Hepatocyte (in vitro differentiated cells): ENCODE results near the gene ADORA2A. TPM values are rescaled to one million over a fixed set of nuclear protein-coding genes. Genes with fewer than 3 reads are reported as not detected.

Source experiments
- DNase-seq: peaks from one replicate; pipeline ENCODE4 v3.0.0-alpha.2; 2016; ENCODE audit warnings: low spot score
- H2AFZ ChIP-seq: fragments of 200-600 bp; sonication (generic); 2 replicates; pipeline ENCODE4 v1.6.0; 2016; ENCODE audit warnings: antibody characterized with exemption, mild to moderate bottlenecking
- H3K27ac ChIP-seq: fragments of 200-600 bp; sonication (generic); 2 replicates; pipeline ENCODE4 v1.5.1; 2016; ENCODE audit warnings: mild to moderate bottlenecking
- H3K27me3 ChIP-seq: fragments of 200-600 bp; sonication (generic); 2 replicates; pipeline ENCODE4 v1.6.1; 2016
- H3K36me3 ChIP-seq: fragments of 200-600 bp; sonication (generic); replicated peaks from 2 replicates; pipeline ENCODE4 v1.5.1; 2016; ENCODE audit warnings: low read depth; ENCODE audit not compliant: insufficient read depth
- H3K4me1 ChIP-seq: fragments of 200-600 bp; sonication (generic); 2 replicates; pipeline ENCODE4 v1.5.1; 2016; ENCODE audit warnings: mild to moderate bottlenecking, moderate library complexity; ENCODE audit not compliant: insufficient read depth
- H3K4me2 ChIP-seq: fragments of 200-600 bp; sonication (generic); 2 replicates; pipeline ENCODE4 v1.6.0; 2016
- H3K4me3 ChIP-seq: fragments of 200-600 bp; sonication (generic); 2 replicates; pipeline ENCODE4 v1.5.1; 2016; ENCODE audit warnings: mild to moderate bottlenecking
- H3K79me2 ChIP-seq: fragments of 200-600 bp; sonication (generic); 2 replicates; pipeline ENCODE4 v1.6.0; 2017; ENCODE audit warnings: mild to moderate bottlenecking
- H3K9me2 ChIP-seq: fragments of 200-600 bp; sonication (generic); replicated peaks from 2 replicates; pipeline ENCODE4 v1.6.0; 2017; ENCODE audit warnings: mild to moderate bottlenecking; ENCODE audit not compliant: insufficient read depth
- H3K9me3 ChIP-seq: fragments of 200-600 bp; sonication (generic); 2 replicates; pipeline ENCODE4 v1.5.1; 2016; ENCODE audit warnings: low read depth, mild to moderate bottlenecking
- H4K20me1 ChIP-seq: fragments of 200-600 bp; sonication (generic); 2 replicates; pipeline ENCODE4 v1.6.0; 2016; ENCODE audit warnings: mild to moderate bottlenecking; ENCODE audit not compliant: insufficient read depth, poor library complexity, severe bottlenecking
- EZH2 ChIP-seq: fragments of 200-600 bp; sonication (generic); IDR thresholded peaks from 2 replicates; pipeline ENCODE4 v1.6.1; 2016; ENCODE audit warnings: antibody characterized with exemption, mild to moderate bottlenecking, borderline replicate concordance
- EZH2phosphoT487 ChIP-seq: fragments of 200-600 bp; sonication (generic); IDR thresholded peaks from one replicate; pipeline ENCODE4 v1.6.1; 2018; ENCODE audit warnings: antibody characterized with exemption, mild to moderate bottlenecking, low read depth, moderate library complexity; ENCODE audit not compliant: unreplicated experiment, severe bottlenecking
- WGBS: methylation state at CpG from one replicate; pipeline ENCODE4 v1.1.6; 2016; ENCODE audit warnings: low lambda C conversion rate; ENCODE audit errors: missing lambda C conversion rate; 5-methylcytosine and 5-hydroxymethylcytosine counted together
- polyA plus RNA-seq: library from polyadenylated mRNA; unstranded; fragments of >200 nt; fragmentation: Nextera tagmentation; extraction: Ambion mirVana; gene quantifications from 2 replicates; pipeline ENCODE4 v1.2.1, GENCODE V29; 2016
- total RNA-seq: library from RNA; depleted of rRNA; stranded (reverse); fragments of >200 nt; gene quantifications from 2 replicates; pipeline ENCODE4 v1.2.3, GENCODE V29; 2014
- TF ChIP-seq, protein P1 (sequence below): fragments of 200-600 bp; sonication (generic); IDR thresholded peaks from 2 replicates; pipeline ENCODE4 v1.5.1; 2016; ENCODE audit warnings: antibody characterized with exemption, mild to moderate bottlenecking; ENCODE audit not compliant: poor library complexity

Gene ADORA2A
- total and polyA plus RNA-seq, 2 experiments from 2014 or later: 1.2 to 3.3 TPM

DNA sequence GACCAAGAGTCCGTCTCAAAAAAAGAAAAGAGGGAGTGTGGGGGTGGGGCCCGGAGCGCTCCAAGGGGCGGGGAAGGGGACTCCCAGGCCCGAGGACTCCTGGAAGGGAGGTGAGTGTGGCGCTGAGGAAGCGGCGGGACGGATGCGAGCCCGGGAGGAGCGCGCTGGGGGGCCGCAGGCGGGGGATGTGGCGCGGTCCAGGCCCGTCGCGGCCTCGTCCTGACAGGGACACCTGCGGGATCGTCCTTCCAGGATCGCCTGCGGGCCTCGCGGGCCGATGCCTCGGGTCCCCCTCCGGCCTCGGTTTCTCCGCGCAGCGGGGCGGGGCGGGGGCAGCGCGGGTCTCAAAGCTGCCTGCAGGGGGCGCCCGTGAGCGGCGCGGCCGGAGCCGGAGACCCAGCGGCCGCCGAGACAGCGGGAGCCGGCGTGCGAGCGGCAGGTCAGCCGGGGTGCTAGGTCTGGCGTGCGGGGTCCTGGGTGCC is 3.8 kb upstream of the ADORA2A start:
- no peak overlapping the region for H3K27ac ChIP-seq
- H2AFZ ChIP-seq: peak overlapping the region; percentile 63
- no peaks in the 10 kb centered on the region for H3K79me2 ChIP-seq
- peak overlapping the region; percentile 99 for H3K4me2 ChIP-seq
- no peak for TF ChIP-seq EZH2
- TF ChIP-seq, protein P1, sequence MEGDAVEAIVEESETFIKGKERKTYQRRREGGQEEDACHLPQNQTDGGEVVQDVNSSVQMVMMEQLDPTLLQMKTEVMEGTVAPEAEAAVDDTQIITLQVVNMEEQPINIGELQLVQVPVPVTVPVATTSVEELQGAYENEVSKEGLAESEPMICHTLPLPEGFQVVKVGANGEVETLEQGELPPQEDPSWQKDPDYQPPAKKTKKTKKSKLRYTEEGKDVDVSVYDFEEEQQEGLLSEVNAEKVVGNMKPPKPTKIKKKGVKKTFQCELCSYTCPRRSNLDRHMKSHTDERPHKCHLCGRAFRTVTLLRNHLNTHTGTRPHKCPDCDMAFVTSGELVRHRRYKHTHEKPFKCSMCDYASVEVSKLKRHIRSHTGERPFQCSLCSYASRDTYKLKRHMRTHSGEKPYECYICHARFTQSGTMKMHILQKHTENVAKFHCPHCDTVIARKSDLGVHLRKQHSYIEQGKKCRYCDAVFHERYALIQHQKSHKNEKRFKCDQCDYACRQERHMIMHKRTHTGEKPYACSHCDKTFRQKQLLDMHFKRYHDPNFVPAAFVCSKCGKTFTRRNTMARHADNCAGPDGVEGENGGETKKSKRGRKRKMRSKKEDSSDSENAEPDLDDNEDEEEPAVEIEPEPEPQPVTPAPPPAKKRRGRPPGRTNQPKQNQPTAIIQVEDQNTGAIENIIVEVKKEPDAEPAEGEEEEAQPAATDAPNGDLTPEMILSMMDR: peak; percentile 77
- H3K36me3 ChIP-seq: no peaks in the 10 kb centered on the region
- WGBS: no CpG with 5 or more reads among the region's 56 CpGs
- H3K9me3 ChIP-seq: no peaks in the 10 kb centered on the region
- no peaks in the 10 kb centered on the region for H4K20me1 ChIP-seq
- H3K27me3 ChIP-seq: peaks cover 24% of the 10 kb centered on the region
- H3K4me1 ChIP-seq: peaks cover 8% of the 10 kb centered on the region
- H3K9me2 ChIP-seq: no peaks in the 10 kb centered on the region
- peak; percentile 73 for DNase-seq
- peak overlapping the region; percentile 70 for H3K4me3 ChIP-seq

DNA sequence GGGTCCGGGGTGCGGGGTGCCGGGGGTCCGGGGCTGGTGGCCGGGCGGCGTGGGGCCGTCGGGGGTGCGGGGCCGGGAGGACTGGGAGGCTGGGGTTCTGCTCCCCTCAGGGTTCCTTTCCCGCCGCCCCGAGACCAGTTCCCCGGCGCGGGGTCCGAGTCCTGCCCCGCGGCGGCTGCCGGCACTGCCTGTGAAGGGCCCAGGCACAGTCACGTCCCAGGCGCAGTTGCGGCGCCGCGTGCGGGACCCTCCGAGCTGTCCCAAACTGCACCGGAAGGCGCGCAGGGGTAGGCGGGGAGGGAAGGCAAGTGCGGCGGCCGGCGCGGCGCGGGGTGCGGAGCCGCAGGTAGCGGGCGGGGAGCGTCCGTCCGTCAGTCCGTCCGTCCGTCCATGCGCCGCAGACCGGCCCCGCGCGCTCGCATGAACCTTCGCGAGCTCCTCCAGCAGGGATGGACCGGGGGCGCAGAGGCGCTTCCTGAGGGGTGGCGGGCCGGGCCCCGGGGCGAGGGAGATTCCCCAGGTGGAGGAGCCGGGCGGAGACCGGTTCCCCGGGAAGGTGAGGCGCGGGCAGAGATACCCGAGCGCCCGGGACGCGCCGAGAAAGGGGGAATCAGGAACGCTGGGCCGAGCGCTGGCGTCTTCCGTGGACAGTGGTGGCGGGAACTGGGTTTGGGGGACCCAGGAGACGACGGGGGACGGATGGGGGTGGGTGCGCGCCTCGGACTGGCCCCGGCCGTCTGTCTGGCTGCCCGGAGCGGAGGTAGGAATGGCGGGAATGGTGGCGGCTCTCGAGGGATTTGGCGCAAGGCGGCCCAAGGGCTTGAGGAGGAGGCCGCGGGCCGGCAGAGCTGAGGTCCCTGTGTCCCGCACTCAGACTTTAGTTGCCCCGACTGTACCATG is 3.1 kb upstream of the ADORA2A start:
- Histone ChIP-seq H3K36me3 (no peaks in the 10 kb centered on the region), H2AFZ (peak overlapping the region; percentile 63), H4K20me1 (no peaks in the 10 kb centered on the region), H3K4me1 (peaks cover 8% of the 10 kb centered on the region), H3K4me3 (peak overlapping the region; percentile 70), H3K4me2 (peak overlapping the region; percentile 99), H3K27ac (no peak overlapping the region), H3K9me2 (no peaks in the 10 kb centered on the region), H3K9me3 (no peaks in the 10 kb centered on the region), H3K79me2 (no peaks in the 10 kb centered on the region), H3K27me3 (peaks cover 24% of the 10 kb centered on the region)
- peak; percentile 35 for DNase-seq
- 11% methylated on average over 44 of the region's 105 CpGs for WGBS
- TF ChIP-seq, protein P1: no peak
- TF ChIP-seq EZH2phosphoT487 (no peak), EZH2 (peak; percentile 76)

DNA sequence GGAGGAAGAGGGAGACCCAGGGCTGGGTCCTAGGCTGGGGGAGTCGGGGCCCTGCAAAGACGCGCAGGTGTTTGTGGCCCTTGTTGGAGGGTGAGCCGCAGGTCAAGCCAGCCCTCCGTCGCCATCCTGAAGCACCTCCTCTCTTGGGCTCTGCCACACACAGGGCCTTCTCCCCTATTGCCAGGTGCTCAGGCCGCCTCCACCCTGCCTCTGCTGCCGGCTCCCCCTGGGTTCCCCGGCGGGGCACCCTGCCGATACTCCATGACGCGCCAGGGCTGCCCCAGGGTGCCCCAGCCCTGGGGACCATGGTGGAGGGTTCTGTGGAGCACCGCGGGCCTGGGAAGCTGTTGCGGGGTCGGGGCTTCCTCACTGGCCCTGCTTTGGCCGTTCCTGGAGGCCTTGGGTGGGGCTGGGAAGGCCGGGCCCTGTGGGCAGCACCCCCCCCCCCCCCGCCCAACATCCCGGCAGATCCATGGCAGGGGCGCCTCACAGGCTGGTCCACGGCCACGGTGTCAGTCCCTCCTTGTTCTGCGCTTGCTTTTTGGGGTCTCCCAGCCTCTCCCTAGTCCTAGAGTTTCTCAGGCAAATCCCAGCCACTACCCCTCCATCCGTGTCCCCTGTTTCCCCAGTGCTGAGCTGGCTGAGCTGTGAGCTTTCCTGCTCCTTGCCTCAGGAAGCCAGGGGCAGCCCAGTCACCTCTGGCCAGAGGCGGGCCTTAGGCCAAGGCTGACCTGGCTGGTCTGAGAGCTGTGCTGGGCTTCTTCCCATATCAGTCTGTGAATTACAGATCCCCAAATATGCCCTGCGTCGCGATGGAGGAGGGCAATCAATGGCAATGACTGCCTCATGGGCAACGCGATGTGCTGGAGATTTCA is 2.3 kb upstream of the ADORA2A start:
- no peak for TF ChIP-seq EZH2phosphoT487
- TF ChIP-seq, protein P1: no peak
- no peak for TF ChIP-seq EZH2
- Histone ChIP-seq H3K79me2 (no peaks in the 10 kb centered on the region), H3K9me2 (no peaks in the 10 kb centered on the region), H3K27ac (no peak overlapping the region), H4K20me1 (no peaks in the 10 kb centered on the region), H3K4me1 (peaks cover 8% of the 10 kb centered on the region), H2AFZ (no peak overlapping the region), H3K4me3 (no peak overlapping the region), H3K4me2 (peak overlapping the region; percentile 99), H3K36me3 (no peaks in the 10 kb centered on the region), H3K27me3 (peaks cover 24% of the 10 kb centered on the region), H3K9me3 (no peaks in the 10 kb centered on the region)
- no peak for DNase-seq
- 89% methylated on average over 21 of the region's 32 CpGs for WGBS
